ENCODE data around the gene GRM4.
A peak's percentile ranks its signal among the peaks of the same experiment; 100 is the strongest.
"Not testable (repeated sequence)": the region's sequence is repeated elsewhere in the genome, so short reads cannot be mapped to it uniquely, and the experiment has no call there.

Gene GRM4

DNA sequence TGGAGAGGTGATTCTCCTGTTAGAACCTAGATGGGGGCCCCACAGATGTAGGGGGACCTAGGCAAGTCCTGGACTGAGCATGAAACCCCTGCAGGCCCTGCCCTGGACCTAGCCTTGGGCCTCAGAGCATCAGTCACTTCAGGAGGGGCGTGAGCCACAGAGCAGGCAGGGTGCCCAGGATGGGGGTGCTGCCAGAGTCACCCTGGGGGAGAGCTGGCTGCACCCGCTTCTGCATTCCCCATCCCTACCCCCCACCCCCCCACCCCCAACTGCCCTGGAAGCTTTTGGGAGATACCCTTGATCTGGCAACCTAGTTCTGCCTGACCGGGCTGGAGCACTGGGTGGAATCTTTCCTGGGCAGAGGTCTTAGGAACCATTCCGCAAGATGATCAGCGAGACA, 125.6 kb downstream of the GRM4 start:
- DNase-seq, result no peak

GRCh38 chr6:34018961-34019606, 126.8 kb downstream of the GRM4 start:
- DNase-seq, result no peak

DNA sequence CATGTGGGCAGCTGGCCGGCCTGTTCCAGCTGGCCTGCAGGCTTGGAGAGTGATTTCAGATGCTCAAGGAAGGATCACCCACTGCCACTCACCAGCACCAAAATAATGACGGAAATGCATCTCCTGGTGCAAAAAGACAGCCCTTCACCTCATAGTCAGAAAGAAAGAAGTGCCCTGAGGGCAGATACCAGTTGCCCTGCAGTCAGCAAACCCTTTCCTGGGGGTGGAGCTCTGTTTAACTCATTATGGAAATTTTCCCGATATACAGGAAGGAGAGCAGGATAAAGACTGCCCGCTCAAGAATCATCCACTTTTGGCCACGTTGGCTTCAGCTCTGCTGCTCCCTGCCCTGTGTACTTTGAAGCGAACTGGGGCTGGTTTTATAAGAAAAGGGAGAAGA, 127.9 kb downstream of the GRM4 start:
- DNase-seq, result no peak

GRCh38 chr6:34017106-34017805, 128.6 kb downstream of the GRM4 start:
- DNase-seq, result no peak

DNA sequence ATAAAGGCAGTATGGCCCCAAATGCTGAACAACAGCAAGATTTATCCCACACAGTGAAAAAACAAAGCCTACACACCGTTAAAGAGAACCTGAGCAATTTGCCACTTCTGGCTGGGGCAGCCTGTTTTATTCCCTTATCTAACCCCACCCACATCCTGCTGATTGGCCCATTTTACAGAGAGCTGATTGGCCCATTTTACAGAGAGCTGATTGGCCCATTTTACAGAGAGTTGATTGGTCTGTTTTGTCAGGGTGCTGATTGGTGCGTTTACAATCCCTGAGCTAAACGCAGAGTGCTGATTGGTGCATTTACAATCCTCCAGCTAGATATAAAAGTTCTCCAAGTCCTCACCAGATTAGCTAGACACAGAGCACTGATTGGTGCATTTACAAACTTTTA, 129.3 kb downstream of the GRM4 start:
- DNase-seq, result not testable (repeated sequence)

GRCh38 chr6:34015586-34015985, 130.3 kb downstream of the GRM4 start:
- no peak for DNase-seq

- DNase-seq, result no peak
Observed at GRCh38 chr6:34011264-34011663, 134.6 kb downstream of the GRM4 start.

GRCh38 chr6:34005901-34006531, 139.9 kb downstream of the GRM4 start:
- DNase-seq, result no peak

GRCh38 chr6:34004706-34005105, 141.2 kb downstream of the GRM4 start:
- peak; percentile 48 for DNase-seq

DNA sequence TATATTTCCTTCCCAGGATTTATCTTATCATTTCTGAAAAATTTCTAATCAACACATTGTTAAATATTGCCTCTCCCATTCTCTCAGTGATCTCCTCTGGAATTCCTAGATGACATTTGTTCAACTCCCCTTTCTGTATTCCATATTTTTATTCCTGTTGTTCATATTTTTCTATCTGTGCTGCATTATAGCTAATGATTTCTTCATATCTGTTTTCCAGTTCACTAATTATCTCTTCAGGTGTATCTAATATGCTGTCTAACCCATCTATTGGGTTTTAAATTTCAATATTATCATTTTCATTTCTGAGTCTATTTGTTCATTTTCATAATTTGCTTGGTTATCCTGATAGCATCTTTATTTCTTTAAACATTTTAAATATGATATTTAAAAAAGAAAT, 141.9 kb downstream of the GRM4 start:
- no peak for DNase-seq

- no peak for DNase-seq
Observed at GRCh38 chr6:34001706-34002621, 143.9 kb downstream of the GRM4 start.

- no peak for DNase-seq
Observed at GRCh38 chr6:34000281-34000680, 145.6 kb downstream of the GRM4 start.

- DNase-seq, result no peak
Observed at GRCh38 chr6:33999567-33999966, 146.3 kb downstream of the GRM4 start.

GRCh38 chr6:33998660-33999059, 147.2 kb downstream of the GRM4 start:
- no peak for DNase-seq

- DNase-seq, result no peak
Observed at GRCh38 chr6:33997265-33997664, 148.6 kb downstream of the GRM4 start.

DNA sequence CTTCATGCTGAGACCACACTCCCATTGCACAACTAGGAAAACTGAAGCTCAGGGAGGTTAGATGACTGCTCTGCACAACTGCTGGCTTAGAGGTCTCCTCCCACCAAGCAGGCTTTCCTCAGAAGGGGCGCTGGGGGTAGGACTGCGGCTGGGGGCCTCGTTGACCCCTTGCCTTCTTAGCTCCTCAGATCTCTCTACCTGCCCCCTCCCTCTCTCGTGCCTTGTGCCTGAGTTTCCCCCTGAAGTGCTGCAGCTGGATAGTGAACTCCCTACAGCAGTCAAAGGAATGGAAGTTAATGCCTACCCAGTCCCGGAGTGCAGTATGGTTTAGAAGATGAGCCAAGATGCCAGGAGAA, 149.8 kb downstream of the GRM4 start:
- DNase-seq, result no peak

DNA sequence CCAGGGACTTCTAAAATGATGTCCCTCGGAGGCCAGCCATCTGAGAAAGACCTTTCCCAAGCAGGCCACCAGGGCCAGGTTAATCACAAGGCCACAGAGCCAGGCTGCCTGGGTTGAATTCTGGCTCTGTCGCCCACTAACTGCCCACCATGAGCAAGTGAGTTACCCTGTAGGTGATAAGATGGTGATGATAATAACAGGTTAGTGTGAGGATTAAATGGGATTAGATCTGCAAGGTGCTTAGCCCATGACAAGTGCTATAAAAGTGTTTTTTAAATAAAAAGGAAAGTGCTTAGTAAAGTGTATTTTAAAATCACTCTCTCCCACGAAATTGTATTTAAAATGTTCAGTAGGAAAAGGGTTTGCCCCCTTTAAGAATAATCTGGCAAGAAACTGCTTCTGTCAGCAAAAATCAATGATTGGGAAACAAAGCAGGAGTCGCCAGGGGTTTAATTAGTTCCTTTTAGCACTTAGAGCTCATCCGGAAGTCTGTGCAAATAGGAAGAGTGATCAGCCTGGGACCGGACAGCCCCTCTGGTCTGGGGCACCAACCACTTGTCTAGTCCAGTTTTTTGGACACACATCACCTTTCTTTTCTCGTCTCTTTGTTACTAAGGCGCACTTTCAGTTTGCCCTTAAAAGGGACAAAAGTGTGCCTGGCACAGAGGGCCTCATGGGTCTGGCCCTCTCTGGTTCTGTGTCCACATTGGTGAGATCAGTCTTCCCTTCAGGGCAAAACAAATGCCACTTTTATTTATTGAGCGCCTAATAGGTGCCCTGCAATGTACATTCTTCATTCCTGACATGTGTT, 150.4 kb downstream of the GRM4 start:
- no peak for DNase-seq

DNA sequence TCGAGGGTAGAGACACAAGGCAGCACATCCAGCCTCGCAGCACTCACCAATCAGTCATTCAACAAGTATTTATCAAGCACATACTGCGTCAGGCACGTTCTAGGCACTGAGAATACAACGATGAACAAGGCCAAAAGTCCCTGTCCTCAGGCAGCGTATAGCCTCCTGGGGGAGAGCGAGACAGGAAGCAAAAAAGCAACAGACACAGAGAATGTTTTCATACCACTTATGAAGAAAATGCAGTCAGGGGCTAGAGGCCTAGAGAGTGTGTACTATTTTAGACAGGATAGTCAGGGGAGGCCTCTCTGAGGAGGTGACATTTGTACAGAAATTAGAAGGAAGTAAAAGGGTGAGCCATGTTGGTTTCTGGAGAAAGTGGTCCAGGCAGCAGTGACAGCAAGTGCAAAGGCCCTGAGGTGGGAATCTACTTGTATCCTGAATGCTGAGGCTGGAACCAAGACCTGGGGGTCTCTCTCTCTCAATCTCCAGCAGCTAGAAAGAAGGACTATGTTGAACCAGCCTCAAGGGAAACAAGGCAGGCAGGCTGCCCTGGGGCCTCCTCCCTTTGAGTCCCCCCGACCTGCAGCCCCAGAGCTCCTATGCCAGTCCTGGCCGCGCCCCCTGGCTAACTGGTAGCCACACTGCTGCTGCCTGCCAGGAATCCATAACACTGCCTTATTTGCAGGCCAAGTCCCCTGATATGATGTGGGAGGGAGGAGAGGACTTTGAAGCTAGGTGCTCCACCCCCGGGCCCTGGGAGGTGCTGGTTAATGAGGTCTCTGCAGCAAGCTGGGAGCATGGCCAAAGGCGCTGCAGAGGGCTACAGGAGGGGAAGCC, 151.2 kb downstream of the GRM4 start:
- no peak for DNase-seq

- DNase-seq, result no peak
Observed at GRCh38 chr6:33993653-33994471, 152.0 kb downstream of the GRM4 start.

DNA sequence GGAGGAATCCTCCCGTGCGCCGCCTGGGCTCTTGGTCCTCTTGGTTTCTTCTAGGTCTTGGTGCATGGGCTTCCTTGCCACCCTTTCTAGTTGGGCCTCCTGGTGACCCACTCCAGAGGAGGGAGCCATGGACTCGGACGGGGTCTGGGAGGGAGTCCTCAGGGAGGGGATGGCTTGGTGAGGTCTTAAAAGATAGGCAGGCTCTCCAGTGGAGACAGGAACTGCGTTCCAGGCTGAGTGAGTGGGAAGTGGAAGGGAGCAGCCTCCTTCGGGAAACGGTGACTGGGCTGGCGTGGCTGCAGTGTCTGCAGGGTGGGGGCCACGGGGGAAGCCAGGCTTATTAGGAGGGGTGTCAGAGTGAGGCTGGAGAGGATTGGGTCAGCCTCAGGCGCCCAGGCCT, 152.8 kb downstream of the GRM4 start:
- DNase-seq, result no peak

- no peak for DNase-seq
Observed at GRCh38 chr6:33992191-33992590, 153.7 kb downstream of the GRM4 start.
